KMS-11 (cell line): ENCODE measurements around the gene SCCPDH.

ENCODE experiments used
- H2AFZ ChIP-seq: fragments of 200-600 bp; sonication (generic); 2 replicates; pipeline ENCODE4 v1.6.1; 2016; ENCODE audit warnings: antibody characterized with exemption, mixed run types, low read depth
- H3K27ac ChIP-seq: fragments of 200-600 bp; sonication (generic); 2 replicates; pipeline ENCODE4 v1.6.1; 2016; ENCODE audit warnings: mild to moderate bottlenecking, mixed run types
- H3K27me3 ChIP-seq: fragments of 200-600 bp; sonication (generic); 2 replicates; pipeline ENCODE4 v1.6.1; 2017; ENCODE audit warnings: mild to moderate bottlenecking, low read depth, mixed run types, moderate library complexity; ENCODE audit not compliant: insufficient read depth
- H3K36me3 ChIP-seq: fragments of 200-600 bp; sonication (generic); 2 replicates; pipeline ENCODE4 v1.6.1; 2017; ENCODE audit warnings: mild to moderate bottlenecking, mixed run types; ENCODE audit not compliant: insufficient read depth
- H3K4me1 ChIP-seq: fragments of 200-600 bp; sonication (generic); 2 replicates; pipeline ENCODE4 v1.6.1; 2016; ENCODE audit warnings: mild to moderate bottlenecking, low read depth, mixed run types; ENCODE audit not compliant: poor library complexity, severe bottlenecking
- H3K4me2 ChIP-seq: fragments of 200-600 bp; sonication (generic); 2 replicates; pipeline ENCODE4 v1.7.0; 2016; ENCODE audit warnings: mild to moderate bottlenecking, mixed run types
- H3K4me3 ChIP-seq: fragments of 200-600 bp; sonication (generic); IDR thresholded peaks from 2 replicates; pipeline ENCODE4 v1.6.1; 2017; ENCODE audit warnings: low read depth, low read length, mixed read lengths; ENCODE audit not compliant: insufficient read depth
- H3K79me2 ChIP-seq: fragments of 200-600 bp; sonication (generic); 2 replicates; pipeline ENCODE4 v1.6.1; 2016; ENCODE audit warnings: low read depth, mixed run types; ENCODE audit not compliant: insufficient read depth
- H3K9ac ChIP-seq: fragments of 200-600 bp; sonication (generic); 2 replicates; pipeline ENCODE4 v1.6.1; 2016; ENCODE audit warnings: mild to moderate bottlenecking, mixed run types
- H4K20me1 ChIP-seq: fragments of 200-600 bp; sonication (generic); 2 replicates; pipeline ENCODE4 v1.6.1; 2016; ENCODE audit warnings: mild to moderate bottlenecking, mixed run types; ENCODE audit not compliant: insufficient read depth
- CTCF ChIP-seq: fragments of 200-600 bp; sonication (generic); conservative IDR thresholded peaks from 2 replicates; pipeline ENCODE4 v1.6.1; 2017; ENCODE audit warnings: low read depth, mild to moderate bottlenecking, antibody characterized with exemption, low read length, moderate library complexity, mixed read lengths

SCCPDH gene

GRCh38 chr1:246788895-246789338, 64.7 kb downstream of the SCCPDH start:
- H3K27ac ChIP-seq, result no peak overlapping the region
- H3K36me3 ChIP-seq, result no peaks in the 10 kb centered on the region
- no peak overlapping the region for H3K4me3 ChIP-seq
- no peak overlapping the region for H2AFZ ChIP-seq
- H4K20me1 ChIP-seq, result no peaks in the 10 kb centered on the region
- H3K27me3 ChIP-seq, result no peaks in the 10 kb centered on the region
- no peak overlapping the region for H3K4me2 ChIP-seq
- H3K4me1 ChIP-seq, result no peaks in the 10 kb centered on the region
- no peaks in the 10 kb centered on the region for H3K79me2 ChIP-seq
- no peak for TF ChIP-seq CTCF
- H3K9ac ChIP-seq, result no peak overlapping the region

GRCh38 chr1:246789454-246790339, 65.5 kb downstream of the SCCPDH start:
- Histone ChIP-seq H3K9ac (no peak overlapping the region), H3K27ac (no peak overlapping the region), H3K4me3 (no peak overlapping the region), H2AFZ (no peak overlapping the region), H3K4me1 (no peaks in the 10 kb centered on the region), H4K20me1 (no peaks in the 10 kb centered on the region), H3K36me3 (no peaks in the 10 kb centered on the region), H3K79me2 (no peaks in the 10 kb centered on the region), H3K27me3 (no peaks in the 10 kb centered on the region), H3K4me2 (no peak overlapping the region)
- no peak for TF ChIP-seq CTCF

GRCh38 chr1:246790364-246790763, 66.2 kb downstream of the SCCPDH start:
- no peak overlapping the region for H3K27ac ChIP-seq
- H2AFZ ChIP-seq, result no peak overlapping the region
- H3K36me3 ChIP-seq, result no peaks in the 10 kb centered on the region
- no peaks in the 10 kb centered on the region for H3K27me3 ChIP-seq
- H3K4me2 ChIP-seq, result no peak overlapping the region
- H3K4me1 ChIP-seq, result no peaks in the 10 kb centered on the region
- no peaks in the 10 kb centered on the region for H3K79me2 ChIP-seq
- no peaks in the 10 kb centered on the region for H4K20me1 ChIP-seq
- H3K9ac ChIP-seq, result no peak overlapping the region
- TF ChIP-seq CTCF, result no peak
- H3K4me3 ChIP-seq, result no peak overlapping the region

GRCh38 chr1:246790833-246791232, 66.6 kb downstream of the SCCPDH start:
- no peak for TF ChIP-seq CTCF

More at GRCh38 chr1:246790833-246791232, 66.6 kb downstream of the SCCPDH start:
- Histone ChIP-seq H3K27me3 (no peaks in the 10 kb centered on the region), H3K27ac (no peak overlapping the region), H3K9ac (no peak overlapping the region), H3K79me2 (no peaks in the 10 kb centered on the region), H2AFZ (no peak overlapping the region), H3K4me1 (no peaks in the 10 kb centered on the region), H3K4me3 (no peak overlapping the region), H3K4me2 (no peak overlapping the region), H4K20me1 (no peaks in the 10 kb centered on the region), H3K36me3 (no peaks in the 10 kb centered on the region)
